GM19397 (cell line): ENCODE measurements around the gene PRDM15.

Experiments
- ATAC-seq: cut with Tn5 transposase; IDR thresholded peaks from one replicate; pipeline ENCODE4 v1.9.1; 2021; ENCODE audit warnings: mild to moderate bottlenecking, moderate library complexity; ENCODE audit not compliant: unreplicated experiment

Gene PRDM15

GRCh38 chr21:41767606-41768436 is 111.3 kb downstream of the PRDM15 start:
- ATAC-seq, result no peak

GRCh38 chr21:41766883-41767605 is 112.1 kb downstream of the PRDM15 start, which contains the start of gene RIPK4:
TSS of gene RIPK4 (minus strand) at chr21:41767052. CDS start at chr21:41767041, 11 bp downstream.
- ATAC-seq, result no peak

GRCh38 chr21:41765973-41766882 is 112.9 kb downstream of the PRDM15 start:
- ATAC-seq, result no peak

GRCh38 chr21:41765420-41765821 is 113.7 kb downstream of the PRDM15 start:
- ATAC-seq, result no peak

GRCh38 chr21:41764558-41765419 is 114.4 kb downstream of the PRDM15 start:
- ATAC-seq, result no peak

GRCh38 chr21:41763996-41764395 is 115.1 kb downstream of the PRDM15 start:
- no peak for ATAC-seq

GRCh38 chr21:41763398-41763931 is 115.7 kb downstream of the PRDM15 start:
- no peak for ATAC-seq

GRCh38 chr21:41762753-41763152 is 116.4 kb downstream of the PRDM15 start:
- ATAC-seq, result no peak

- ATAC-seq, result no peak
These were observed 117.1 kb downstream of the PRDM15 start for GRCh38 chr21:41761934-41762635.

GRCh38 chr21:41761211-41761933 is 117.8 kb downstream of the PRDM15 start:
- ATAC-seq, result no peak

- ATAC-seq, result no peak
These were observed 118.7 kb downstream of the PRDM15 start for GRCh38 chr21:41760411-41760810.

GRCh38 chr21:41759926-41760325 is 119.2 kb downstream of the PRDM15 start:
- no peak for ATAC-seq

GRCh38 chr21:41759214-41759840 is 119.8 kb downstream of the PRDM15 start:
- ATAC-seq, result no peak

GRCh38 chr21:41758550-41758949 is 120.6 kb downstream of the PRDM15 start:
- no peak for ATAC-seq

GRCh38 chr21:41755934-41756773 is 123.0 kb downstream of the PRDM15 start:
- no peak for ATAC-seq

GRCh38 chr21:41755258-41755933 is 123.7 kb downstream of the PRDM15 start:
- ATAC-seq, result no peak

- no peak for ATAC-seq
These were observed 124.7 kb downstream of the PRDM15 start for GRCh38 chr21:41754479-41754891.
